Fibroblast of skin of abdomen (primary cell): ENCODE measurements around the gene PI16.

Experiments used
- DNase-seq: peaks from one replicate; pipeline ENCODE4 v3.0.0-alpha.2; 2013

The PI16 gene

GRCh38 chr6:37005061-37005810 is 50.7 kb downstream of the PI16 start, which contains the start of gene FGD2:
Gene FGD2 (plus strand): TSS chr6:37005655. CDS start chr6:37005818, 163 bp downstream.
- DNase-seq: no peak

GRCh38 chr6:37005827-37006567 is 51.5 kb downstream of the PI16 start:
- DNase-seq: no peak

GRCh38 chr6:37006793-37007339 is 52.3 kb downstream of the PI16 start:
- peak; percentile 35 for DNase-seq

- DNase-seq: no peak
These were observed 53.0 kb downstream of the PI16 start for GRCh38 chr6:37007340-37008043.

GRCh38 chr6:37008484-37009465 is 54.2 kb downstream of the PI16 start:
- no peak for DNase-seq

GRCh38 chr6:37010402-37010892 is 55.9 kb downstream of the PI16 start:
- no peak for DNase-seq

GRCh38 chr6:37011656-37012378 is 57.3 kb downstream of the PI16 start:
- DNase-seq: peak; percentile 63

- DNase-seq: no peak
These were observed 59.3 kb downstream of the PI16 start for GRCh38 chr6:37013516-37014491.
